Measurements from ENCODE around the gene BBC3.

GRCh38 chr19:47258434-47258833 is 27.4 kb upstream of the BBC3 start:
- TF ChIP-seq CTCF (IDR thresholded peaks at IDR 0.05; ENCODE audit: poor library complexity) (no peak), EZH2phosphoT487 (IDR thresholded peaks at IDR 0.05; ENCODE audit: low read depth, severe bottlenecking, unreplicated experiment) (no peak), EZH2 (IDR thresholded peaks at IDR 0.05; ENCODE audit: borderline replicate concordance) (no peak)

All from hepatocyte (in vitro differentiated cells).